ENCODE results near the gene FRMPD1.

- TF ChIP-seq CTCF (IDR thresholded peaks at IDR 0.05) (no peak), POLR2A (IDR thresholded peaks at IDR 0.05) (no peak)
Measured at GRCh38 chr9:37617832-37618231, 32.9 kb upstream of the FRMPD1 start.
